K562 (cell line): Measurements from ENCODE around the gene C1orf167. TPM values are rescaled to one million over a fixed set of nuclear protein-coding genes. Genes with fewer than 3 reads are reported as not detected.

Source experiments
- ATF1 ChIP-seq, 2 experiments: fragments of 450-650 bp in 1 of 2; IDR thresholded peaks; 2 replicates each; pipeline ENCODE4 v1.6.1; 2016; ENCODE audit warnings: missing compliant biosample characterization in 1 of 2, missing genetic modification characterization in 1 of 2
- CAMTA2 ChIP-seq: fragments of 250-450 bp; sonication (Bioruptor Pico); conservative IDR thresholded peaks from 2 replicates; pipeline ENCODE4 v1.5.1; 2022
- CHD2 ChIP-seq: IDR thresholded peaks from 2 replicates; pipeline ENCODE4 v1.6.1; 2011; ENCODE audit warnings: low read depth, low read length
- E2F3 ChIP-seq: fragments of 250-450 bp; sonication (Bioruptor Pico); IDR thresholded peaks from 2 replicates; pipeline ENCODE4 v1.4.0; 2020; ENCODE audit warnings: mild to moderate bottlenecking
- FOXJ3 ChIP-seq: sonication (generic); formaldehyde crosslinking; IDR thresholded peaks from 2 replicates; pipeline ENCODE4 v1.4.0; 2020; ENCODE audit warnings: mild to moderate bottlenecking, missing genetic modification reagents
- FOXP1 ChIP-seq: sonication (generic); formaldehyde crosslinking; IDR thresholded peaks from 2 replicates; pipeline ENCODE4 v1.8.0; 2022; ENCODE audit warnings: mild to moderate bottlenecking, missing genetic modification reagents
- HDGF ChIP-seq: fragments of 450-650 bp; IDR thresholded peaks from 2 replicates; pipeline ENCODE4 v1.6.1; 2016
- KAT2B ChIP-seq: IDR thresholded peaks from one replicate; pipeline ENCODE4 v1.6.1; 2012; ENCODE audit warnings: low read depth, mild to moderate bottlenecking, control low read depth, inconsistent platforms, low read length, moderate library complexity
- KLF1 ChIP-seq: fragments of 450-650 bp; IDR thresholded peaks from 2 replicates; pipeline ENCODE4 v1.6.1; 2016; ENCODE audit warnings: missing genetic modification characterization, missing compliant biosample characterization
- NCOA2 ChIP-seq, 2 experiments: fragments of 450-650 bp; IDR thresholded peaks; 2 replicates each; pipeline ENCODE4 v1.6.1; 2018; ENCODE audit warnings: mild to moderate bottlenecking in 2 of 2, moderate library complexity in 1 of 2; ENCODE audit not compliant: partially characterized antibody in 2 of 2
- PHB ChIP-seq: fragments of 250-450 bp; sonication (Bioruptor Pico); IDR thresholded peaks from 2 replicates; pipeline ENCODE4 v1.5.0; 2021
- POLR2AphosphoS2 ChIP-seq: IDR thresholded peaks from 2 replicates; pipeline ENCODE4 v1.6.1; 2012; ENCODE audit warnings: low read length, improper control_type of control experiment
- PRMT5 ChIP-seq: sonication (generic); formaldehyde crosslinking; IDR thresholded peaks from 2 replicates; pipeline ENCODE4 v1.5.0; 2020; ENCODE audit warnings: missing genetic modification reagents
- RUNX1 ChIP-seq: sonication (generic); IDR thresholded peaks from 2 replicates; pipeline ENCODE4 v1.6.1; 2016; ENCODE audit warnings: antibody characterized with exemption, low read depth
- SMARCA5 ChIP-seq: fragments of 450-650 bp; IDR thresholded peaks from 2 replicates; pipeline ENCODE4 v1.6.1; 2016
- TARDBP ChIP-seq: fragments of 450-650 bp; IDR thresholded peaks from 2 replicates; pipeline ENCODE4 v1.6.1; 2016
- TCF7L2 ChIP-seq: fragments of 150-350 bp; IDR thresholded peaks from 2 replicates; pipeline ENCODE4 v1.6.1; 2016; ENCODE audit warnings: low read depth, mild to moderate bottlenecking, low read length, moderate library complexity
- ZNF347 ChIP-seq: fragments of 450-650 bp; formaldehyde crosslinking; IDR thresholded peaks from 2 replicates; pipeline ENCODE4 v1.4.0; 2020; ENCODE audit warnings: low read depth, mild to moderate bottlenecking, moderate library complexity
- ZNF436 ChIP-seq: fragments of 250-450, 450-650 bp; sonication (Bioruptor Pico); formaldehyde crosslinking; IDR thresholded peaks from 2 replicates; pipeline ENCODE4 v1.7.0; 2020; ENCODE audit warnings: mild to moderate bottlenecking
- polyA plus RNA-seq, 8 experiments: library from polyadenylated mRNA; depleted of rRNA in 4 of 8; stranded (reverse) in 5 of 8; unstranded in 3 of 8; fragments of >200 nt; fragmentation: Nextera tagmentation in 2 of 8; fragmentation: Illumina TruSeq in 1 of 8; extraction: Ambion mirVana in 2 of 8; extraction: Trizol in 1 of 8; gene quantifications; 2 replicates each; pipeline versions ENCODE4 v1.2.1 to v1.2.3, GENCODE V29; 2011 to 2014; ENCODE audit warnings: inconsistent platforms in 1 of 8, missing spikeins in 1 of 8
- total RNA-seq, 7 experiments: library from RNA; depleted of rRNA in 6 of 7; stranded (reverse); fragments of >200 nt in 6 of 7; fragmentation: Illumina TruSeq in 2 of 7; extraction: Trizol in 2 of 7; gene quantifications; 2 replicates each; pipeline versions ENCODE4 v1.2.1 to v1.2.3, GENCODE V29; 2011 to 2021; ENCODE audit warnings: low replicate concordance in 1 of 7
- TF ChIP-seq, protein P1 (sequence below): fragments of 450-650 bp; IDR thresholded peaks from 2 replicates; pipeline ENCODE4 v1.6.1; 2014; ENCODE audit warnings: low read depth, mild to moderate bottlenecking, moderate library complexity, borderline replicate concordance
- TF ChIP-seq, protein P2 (sequence below): fragments of 450-650 bp; formaldehyde crosslinking; IDR thresholded peaks from 2 replicates; pipeline ENCODE4 v1.4.0; 2020; ENCODE audit warnings: mild to moderate bottlenecking, moderate library complexity
- TF ChIP-seq, protein P3 (sequence below): fragments of 450-650 bp; IDR thresholded peaks from 2 replicates; pipeline ENCODE4 v1.6.1; 2016; ENCODE audit warnings: low read depth, mild to moderate bottlenecking, moderate library complexity
- TF ChIP-seq, protein P4 (sequence below): fragments of 250-450 bp; sonication (Bioruptor Pico); IDR thresholded peaks from 2 replicates; pipeline ENCODE4 v1.8.0; 2021; ENCODE audit warnings: borderline replicate concordance, mild to moderate bottlenecking, moderate library complexity; ENCODE audit not compliant: poor library complexity, severe bottlenecking
- TF ChIP-seq, protein P5 (sequence below): sonication (generic); formaldehyde crosslinking; IDR thresholded peaks from 2 replicates; pipeline ENCODE4 v1.8.0; 2022; ENCODE audit warnings: mild to moderate bottlenecking, missing genetic modification reagents

Gene C1orf167
- total and polyA plus RNA-seq, 9 of the 15 experiments (the other 6 are each of a cell fraction or from before 2014, with no cell fraction given) = 0.22 to 0.86 (median 0.31) TPM; not detected in 2

DNA sequence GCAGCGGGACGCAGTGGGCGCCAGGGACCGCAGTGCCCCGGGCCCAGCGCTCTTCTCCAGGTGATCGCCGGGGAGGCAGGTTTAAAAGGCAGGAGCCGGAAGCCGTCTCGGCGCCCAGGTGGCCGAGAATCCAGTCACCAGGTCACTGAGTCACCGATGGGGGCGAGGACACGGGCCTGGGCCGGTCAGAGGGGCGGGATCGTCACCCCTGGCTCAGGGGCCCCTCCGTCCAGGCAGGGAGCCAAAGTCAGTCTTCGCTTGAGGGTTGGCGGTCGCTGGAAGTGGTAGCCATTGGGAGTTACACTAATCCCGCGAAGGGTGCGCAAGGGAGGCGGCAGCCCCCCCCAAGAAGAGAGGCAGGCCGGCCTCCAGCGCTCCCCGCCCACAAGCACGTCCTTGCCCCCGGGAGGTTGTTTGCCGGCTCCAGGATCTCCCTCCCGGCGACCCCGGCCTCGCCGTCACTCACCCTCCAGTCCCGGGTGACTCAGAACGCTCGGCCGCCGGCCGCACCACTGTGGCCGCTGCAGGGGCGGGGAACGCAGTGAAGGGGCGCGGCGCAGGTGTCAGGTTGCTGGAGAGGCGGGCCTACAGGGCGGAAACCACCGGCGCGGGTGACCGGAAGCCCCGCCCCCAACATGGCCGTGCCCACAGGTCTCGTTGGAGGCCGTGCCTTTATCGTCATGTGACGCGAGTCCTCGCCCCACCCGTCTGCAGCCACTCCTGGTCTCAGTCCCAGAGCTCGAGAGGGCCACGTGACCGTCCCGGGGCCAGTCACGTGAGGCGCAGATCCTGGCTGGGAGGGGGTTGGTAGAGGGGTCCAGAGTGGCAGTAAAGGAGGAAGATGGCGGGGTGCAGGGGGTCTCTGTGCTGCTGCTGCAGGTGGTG lies 43.7 kb downstream of the C1orf167 start, which contains the start of the genes CLCN6 and MTHFR (continued):
- TF ChIP-seq, protein P1, sequence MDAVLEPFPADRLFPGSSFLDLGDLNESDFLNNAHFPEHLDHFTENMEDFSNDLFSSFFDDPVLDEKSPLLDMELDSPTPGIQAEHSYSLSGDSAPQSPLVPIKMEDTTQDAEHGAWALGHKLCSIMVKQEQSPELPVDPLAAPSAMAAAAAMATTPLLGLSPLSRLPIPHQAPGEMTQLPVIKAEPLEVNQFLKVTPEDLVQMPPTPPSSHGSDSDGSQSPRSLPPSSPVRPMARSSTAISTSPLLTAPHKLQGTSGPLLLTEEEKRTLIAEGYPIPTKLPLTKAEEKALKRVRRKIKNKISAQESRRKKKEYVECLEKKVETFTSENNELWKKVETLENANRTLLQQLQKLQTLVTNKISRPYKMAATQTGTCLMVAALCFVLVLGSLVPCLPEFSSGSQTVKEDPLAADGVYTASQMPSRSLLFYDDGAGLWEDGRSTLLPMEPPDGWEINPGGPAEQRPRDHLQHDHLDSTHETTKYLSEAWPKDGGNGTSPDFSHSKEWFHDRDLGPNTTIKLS = 0 out of 2 replicates have a peak, but pooled peaks have one; percentile 43
- TF ChIP-seq TCF7L2 (peak; percentile 52; the same call in 1 of the 2 replicates), POLR2AphosphoS2 (peak; percentile 51; the same call in 1 of the 2 replicates), TARDBP (peak; percentile 72; the same call in 1 of the 2 replicates), RUNX1 (no peak; the same call in 1 of the 2 replicates), CHD2 (peak; percentile 54), PRMT5 (CRISPR knock-in tag) (no peak), ZNF436 (CRISPR knock-in tag) (no peak), CAMTA2 (CRISPR knock-in tag) (0 out of 2 replicates have a peak, but pooled peaks have one; percentile 71), KAT2B (no peak), E2F3 (peak; percentile 43; the same call in 1 of the 2 replicates), PHB (0 out of 2 replicates have a peak, but pooled peaks have one; percentile 5), HDGF (no peak), KLF1 (tag) (peak; percentile 94), ZNF347 (no peak), NCOA2 (IDR thresholded peaks at IDR 0.05; ENCODE audit: partially characterized antibody in 2 of 2) (no peak), FOXP1 (CRISPR knock-in tag) (peak; percentile 85), SMARCA5 (no peak), FOXJ3 (CRISPR knock-in tag) (no peak), ATF1 (CRISPR knock-in tag; IDR thresholded peaks at IDR 0.05) (no peak; the same call in 1 of the 2 replicates), ATF1 (tag; IDR thresholded peaks at IDR 0.05) (peak; percentile 98)
- TF ChIP-seq, protein P2, sequence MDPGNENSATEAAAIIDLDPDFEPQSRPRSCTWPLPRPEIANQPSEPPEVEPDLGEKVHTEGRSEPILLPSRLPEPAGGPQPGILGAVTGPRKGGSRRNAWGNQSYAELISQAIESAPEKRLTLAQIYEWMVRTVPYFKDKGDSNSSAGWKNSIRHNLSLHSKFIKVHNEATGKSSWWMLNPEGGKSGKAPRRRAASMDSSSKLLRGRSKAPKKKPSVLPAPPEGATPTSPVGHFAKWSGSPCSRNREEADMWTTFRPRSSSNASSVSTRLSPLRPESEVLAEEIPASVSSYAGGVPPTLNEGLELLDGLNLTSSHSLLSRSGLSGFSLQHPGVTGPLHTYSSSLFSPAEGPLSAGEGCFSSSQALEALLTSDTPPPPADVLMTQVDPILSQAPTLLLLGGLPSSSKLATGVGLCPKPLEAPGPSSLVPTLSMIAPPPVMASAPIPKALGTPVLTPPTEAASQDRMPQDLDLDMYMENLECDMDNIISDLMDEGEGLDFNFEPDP = no peak
- TF ChIP-seq, protein P3, sequence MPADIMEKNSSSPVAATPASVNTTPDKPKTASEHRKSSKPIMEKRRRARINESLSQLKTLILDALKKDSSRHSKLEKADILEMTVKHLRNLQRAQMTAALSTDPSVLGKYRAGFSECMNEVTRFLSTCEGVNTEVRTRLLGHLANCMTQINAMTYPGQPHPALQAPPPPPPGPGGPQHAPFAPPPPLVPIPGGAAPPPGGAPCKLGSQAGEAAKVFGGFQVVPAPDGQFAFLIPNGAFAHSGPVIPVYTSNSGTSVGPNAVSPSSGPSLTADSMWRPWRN = peak; percentile 91
- TF ChIP-seq, protein P4, sequence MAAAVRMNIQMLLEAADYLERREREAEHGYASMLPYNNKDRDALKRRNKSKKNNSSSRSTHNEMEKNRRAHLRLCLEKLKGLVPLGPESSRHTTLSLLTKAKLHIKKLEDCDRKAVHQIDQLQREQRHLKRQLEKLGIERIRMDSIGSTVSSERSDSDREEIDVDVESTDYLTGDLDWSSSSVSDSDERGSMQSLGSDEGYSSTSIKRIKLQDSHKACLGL (CRISPR knock-in tag) = peak; percentile 55
- TF ChIP-seq, protein P5, sequence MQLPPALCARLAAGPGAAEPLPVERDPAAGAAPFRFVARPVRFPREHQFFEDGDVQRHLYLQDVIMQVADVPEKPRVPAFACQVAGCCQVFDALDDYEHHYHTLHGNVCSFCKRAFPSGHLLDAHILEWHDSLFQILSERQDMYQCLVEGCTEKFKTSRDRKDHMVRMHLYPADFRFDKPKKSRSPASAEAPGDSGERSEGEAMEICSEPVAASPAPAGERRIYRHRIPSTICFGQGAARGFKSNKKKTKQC (CRISPR knock-in tag) = no peak
